Measurements from ENCODE around the gene TCF4.

TCF4 gene

DNA sequence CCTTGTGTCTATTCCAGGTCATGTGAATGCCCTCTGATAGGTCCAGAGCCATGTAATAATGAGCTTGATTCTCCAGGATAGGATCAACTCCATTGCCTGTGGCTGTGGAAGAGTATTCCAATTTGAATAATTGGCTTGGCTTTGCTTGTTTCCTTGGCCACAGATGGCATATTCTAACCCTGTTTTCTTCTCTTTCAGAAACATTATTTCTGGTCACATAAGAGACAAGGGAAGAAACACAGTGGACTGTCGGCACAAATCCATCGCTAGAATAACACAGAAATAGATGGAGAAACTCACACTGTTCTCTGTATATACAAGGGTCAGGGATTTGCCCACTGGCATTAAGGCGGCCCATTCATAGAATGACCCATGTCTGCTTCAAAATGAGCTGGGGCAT lies 350.3 kb downstream of the TCF4 start:
- DNase-seq (ENCODE audit: low read depth in 2 of 2): no peak

DNA sequence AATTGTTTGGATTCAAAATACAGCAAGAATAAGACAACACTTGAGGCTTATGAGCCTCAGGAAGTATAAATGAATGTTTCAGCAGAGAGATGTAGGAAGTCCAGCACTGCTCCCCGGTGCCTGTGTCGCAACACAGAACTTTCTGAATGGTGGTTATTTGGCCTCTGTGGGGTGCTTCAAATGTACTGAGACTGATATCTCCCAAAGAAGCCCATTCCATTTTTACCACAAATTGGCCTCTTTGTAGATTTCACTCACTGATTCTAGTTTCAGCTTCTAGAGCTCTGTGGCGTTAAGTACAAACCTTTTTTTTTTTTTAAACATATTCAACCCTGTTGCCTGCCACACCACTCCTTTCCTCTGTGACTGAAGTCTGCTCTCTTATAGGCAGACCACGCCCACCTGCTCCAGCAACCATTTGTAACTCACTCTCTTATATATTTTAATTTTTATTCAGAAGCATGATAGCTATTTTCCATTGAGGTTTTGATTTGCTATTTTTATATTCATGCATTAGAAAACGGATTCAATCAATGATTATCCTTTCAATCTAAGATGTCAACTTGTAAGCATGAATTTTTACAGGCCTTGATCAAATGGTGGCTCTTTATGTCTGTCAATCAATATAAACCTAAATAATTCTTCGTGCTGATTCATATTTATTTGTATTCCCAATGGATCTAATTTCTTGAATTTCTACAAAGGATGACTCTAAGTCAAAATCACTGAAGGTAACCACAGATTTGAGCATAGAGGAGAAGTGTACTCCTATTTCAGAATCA lies 351.7 kb downstream of the TCF4 start:
- DNase-seq (ENCODE audit: low read depth in 2 of 2): no peak

DNA sequence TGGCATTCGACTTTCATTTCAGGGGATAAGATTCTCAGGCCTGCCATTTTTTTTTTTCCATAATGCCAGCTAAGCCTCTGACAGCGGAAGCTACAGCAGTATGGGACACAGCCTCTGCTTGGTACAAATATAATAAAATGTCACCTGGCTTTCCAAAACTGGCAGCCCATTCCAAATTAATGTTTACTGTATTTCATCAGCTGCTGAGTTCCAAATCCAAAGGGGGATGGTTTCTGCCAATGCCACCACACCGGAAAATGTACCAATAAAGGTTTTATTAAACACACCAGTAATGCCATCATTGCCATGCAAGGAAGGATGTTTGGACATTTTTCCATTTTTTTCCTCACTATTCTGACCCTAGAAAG lies 352.9 kb downstream of the TCF4 start:
- no peak for DNase-seq (ENCODE audit: low read depth in 2 of 2)

DNA sequence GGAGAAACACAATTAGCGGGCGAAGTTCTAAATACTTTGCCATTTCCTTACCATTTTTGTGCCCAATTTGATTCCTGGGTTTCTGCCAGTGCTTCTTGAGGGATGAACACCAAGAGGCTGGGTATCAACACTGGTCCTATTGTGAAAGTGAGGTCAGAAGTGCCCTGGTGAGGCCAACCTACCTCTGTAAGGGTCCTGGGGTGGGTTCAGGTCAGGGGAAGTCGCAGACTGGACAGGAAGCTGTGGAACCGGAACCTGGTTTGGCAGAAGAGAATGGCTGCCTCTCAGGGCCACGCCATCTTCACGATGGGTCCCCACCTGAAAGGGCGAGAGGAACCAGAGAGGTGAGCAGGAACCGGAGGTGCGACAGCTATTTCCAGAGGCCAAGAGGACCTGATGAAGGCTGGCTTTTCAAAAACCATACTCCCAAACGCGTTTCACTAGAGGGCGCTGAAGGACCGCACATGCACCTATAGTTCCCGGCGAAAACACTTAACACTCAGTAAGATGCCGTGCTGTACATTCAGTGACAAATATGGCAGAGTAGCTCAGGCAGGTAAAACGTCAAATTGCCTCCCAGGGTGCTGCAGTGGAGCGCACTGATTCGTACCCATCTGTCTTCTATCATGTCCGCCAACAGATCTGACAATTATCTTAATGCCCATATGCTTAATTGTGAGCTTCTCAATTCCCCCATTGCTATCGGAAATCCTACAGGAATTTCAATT lies 353.5 kb downstream of the TCF4 start:
- peak; percentile 22 to 23 for DNase-seq (ENCODE audit: low read depth in 2 of 2)

DNA sequence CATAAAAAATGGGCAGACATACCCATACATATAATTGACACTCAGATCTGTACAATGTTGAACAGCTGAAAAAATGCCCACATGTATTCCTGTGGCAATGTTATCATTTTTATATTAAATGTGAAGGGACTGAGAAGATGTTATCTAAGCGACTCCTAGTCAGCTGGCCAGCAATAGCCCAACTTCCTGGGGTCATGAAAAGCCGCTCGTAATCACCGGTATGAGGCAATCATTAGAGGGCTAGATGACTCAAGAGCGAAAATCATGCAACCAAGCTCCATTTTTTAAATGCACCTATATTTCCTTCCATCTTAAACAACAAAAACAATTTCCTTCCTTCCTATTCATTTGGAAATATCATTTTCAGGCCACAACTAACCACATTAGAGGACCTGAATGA lies 354.1 kb downstream of the TCF4 start:
- no peak for DNase-seq (ENCODE audit: low read depth in 2 of 2)

DNA sequence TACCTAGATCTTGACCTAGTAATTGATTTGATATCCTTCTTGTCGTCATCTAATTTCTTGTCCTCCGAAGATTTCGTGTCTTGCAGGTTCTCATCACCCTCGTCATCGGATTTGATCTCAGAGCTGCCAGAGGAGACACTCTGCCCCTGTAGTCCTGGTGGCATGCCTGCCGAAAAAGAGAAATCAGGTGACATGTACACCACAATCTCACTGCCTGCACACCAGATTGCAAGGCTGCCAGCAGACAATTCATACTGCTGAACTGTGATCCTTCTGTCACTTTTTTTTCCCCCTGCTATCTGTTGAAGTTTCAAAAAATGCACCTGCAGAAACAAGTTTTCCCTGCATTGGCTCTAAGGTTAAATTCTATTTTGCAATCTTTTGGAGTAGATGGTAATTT lies 355.5 kb downstream of the TCF4 start:
- no peak for DNase-seq (ENCODE audit: low read depth in 2 of 2)

DNA sequence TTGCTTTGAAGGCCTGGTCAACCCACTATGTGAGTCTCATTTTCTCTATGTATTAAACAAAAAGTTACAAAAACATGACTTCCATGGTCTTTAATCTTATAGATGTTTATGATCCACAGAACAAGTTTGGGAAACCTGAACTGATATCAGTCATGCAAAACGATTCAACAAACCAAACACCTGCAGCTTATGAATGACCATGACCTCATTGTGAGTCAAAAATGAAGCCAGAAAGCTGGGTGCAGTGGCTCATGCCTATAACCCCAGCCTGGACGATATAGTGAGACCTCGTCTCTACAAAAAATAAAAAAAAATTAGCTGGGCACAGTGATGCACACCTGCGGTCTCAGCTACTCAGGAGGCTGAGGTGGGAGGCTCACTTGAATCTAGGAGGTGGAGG lies 358.3 kb downstream of the TCF4 start:
- DNase-seq (ENCODE audit: low read depth in 2 of 2): no peak

DNA sequence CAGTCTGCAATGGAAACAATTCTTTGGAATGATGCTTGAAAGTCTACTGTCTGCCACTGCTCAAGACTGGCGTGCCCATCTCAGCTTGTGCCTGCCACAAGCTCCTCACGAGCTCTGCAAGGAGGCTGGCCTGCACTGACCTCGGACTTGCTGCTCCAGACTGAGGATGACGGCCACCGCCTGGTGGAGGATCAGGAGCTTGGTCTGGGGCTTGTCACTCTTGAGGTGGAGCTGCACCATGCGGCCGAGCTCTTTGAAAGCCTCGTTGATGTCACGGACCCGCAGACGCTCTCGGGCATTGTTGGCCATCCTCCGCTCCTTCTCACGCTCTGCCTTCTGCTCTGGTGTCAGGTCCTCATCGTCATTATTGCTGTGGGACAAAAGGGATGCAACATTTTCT lies 359.3 kb downstream of the TCF4 start:
- DNase-seq (ENCODE audit: low read depth in 2 of 2): no peak

DNA sequence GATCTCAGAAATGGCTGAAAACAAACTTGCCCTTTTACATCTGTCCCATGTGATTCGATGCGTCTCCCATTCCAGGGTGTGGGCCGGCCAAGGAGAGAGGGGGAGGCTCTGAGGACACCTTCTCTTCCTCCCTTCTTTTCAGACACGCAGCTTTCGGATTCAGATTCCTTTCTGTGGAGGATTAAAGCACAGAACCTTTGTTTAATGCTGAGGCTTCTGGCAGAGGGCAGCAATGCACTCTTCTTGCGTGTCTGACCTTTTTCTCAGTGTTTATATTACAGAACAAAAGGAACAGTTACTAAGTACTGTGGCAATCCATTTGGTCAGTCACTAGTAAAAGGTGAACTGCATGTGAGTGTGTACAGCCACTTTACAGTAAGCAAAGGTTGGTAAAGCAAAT lies 359.8 kb downstream of the TCF4 start:
- DNase-seq (ENCODE audit: low read depth in 2 of 2): no peak

DNA sequence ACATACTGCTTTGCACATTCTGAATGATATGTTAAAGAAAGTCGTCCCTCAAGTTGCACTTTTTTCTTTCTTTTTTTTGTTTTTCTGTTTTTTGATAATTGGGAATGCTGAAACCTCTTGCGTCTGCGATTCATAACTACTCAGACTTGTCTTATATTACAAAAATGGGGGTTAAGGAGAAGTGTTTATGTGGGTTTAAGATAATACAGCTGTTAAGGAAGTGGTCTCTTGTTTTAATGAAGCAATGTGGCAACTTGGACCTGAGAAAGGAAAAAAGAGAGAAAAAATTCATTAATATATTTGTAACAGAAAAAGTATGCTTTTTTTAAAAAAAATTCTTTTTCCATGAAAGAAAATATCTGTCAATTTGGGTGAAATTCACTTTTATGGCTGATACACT lies 360.2 kb downstream of the TCF4 start:
- no peak for DNase-seq (ENCODE audit: low read depth in 2 of 2)

DNA sequence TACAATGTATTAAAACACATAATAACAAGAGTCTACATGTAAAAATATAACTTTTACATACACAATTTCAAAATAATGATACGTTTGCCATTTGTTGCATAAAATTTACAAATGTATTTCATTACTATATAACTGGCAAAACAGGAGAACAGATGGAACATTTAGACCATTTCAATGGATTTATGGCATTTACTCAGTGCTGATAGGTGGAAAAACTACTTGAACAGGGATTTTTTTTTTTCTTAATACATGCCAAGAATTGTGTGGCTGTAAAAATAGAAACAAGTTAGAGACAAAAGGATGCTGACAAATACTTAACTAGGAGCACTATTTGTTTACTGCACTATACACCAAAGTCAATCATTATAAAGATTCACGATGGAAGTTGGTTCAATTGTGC lies 361.9 kb downstream of the TCF4 start:
- no peak for DNase-seq (ENCODE audit: low read depth in 2 of 2)

DNA sequence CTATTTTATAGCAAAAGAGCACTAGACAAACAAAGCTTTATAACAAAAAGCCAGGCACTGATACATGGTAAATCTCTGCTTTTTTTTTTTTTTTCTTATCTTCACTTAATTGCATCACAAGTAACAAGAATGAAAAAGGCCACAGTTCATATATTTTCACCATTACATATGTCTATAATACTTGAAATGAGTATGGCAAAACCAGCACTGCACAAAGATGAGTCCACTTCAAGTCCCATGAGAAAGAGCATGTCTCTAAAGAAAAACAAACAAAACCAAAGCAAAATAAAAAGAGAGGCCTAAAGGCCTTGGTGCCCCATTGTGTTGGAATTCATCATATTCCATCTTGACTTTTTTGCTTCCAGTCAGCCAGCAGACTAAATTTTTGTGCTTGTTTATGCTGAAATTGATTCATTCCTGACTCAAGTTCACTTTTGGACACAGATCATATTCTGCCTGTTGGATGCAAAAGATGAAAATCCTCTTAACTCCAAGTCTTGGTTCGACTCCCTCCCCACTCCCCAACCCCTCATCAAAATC lies 363.8 kb downstream of the TCF4 start:
- DNase-seq (ENCODE audit: low read depth in 2 of 2): no peak

DNA sequence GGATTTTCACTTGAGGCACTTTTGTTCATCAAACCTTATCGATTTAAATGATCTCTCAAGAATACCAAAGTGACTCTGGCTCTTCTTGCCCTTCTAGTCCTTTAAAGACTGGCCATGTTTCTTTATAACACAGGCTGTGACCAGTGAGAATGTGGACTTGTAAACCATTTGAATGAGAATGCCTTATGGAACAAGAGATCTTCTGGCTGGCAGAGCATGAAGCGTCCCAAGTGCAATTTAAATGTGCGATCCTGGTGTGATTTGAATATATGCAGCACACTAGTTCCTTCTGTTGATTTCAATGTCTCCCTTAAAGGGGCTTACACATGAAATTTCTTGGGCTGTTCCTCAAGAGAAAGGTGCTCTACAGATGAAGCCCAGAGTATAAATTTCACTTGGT lies 366.4 kb downstream of the TCF4 start:
- DNase-seq (ENCODE audit: low read depth in 2 of 2): no peak

DNA sequence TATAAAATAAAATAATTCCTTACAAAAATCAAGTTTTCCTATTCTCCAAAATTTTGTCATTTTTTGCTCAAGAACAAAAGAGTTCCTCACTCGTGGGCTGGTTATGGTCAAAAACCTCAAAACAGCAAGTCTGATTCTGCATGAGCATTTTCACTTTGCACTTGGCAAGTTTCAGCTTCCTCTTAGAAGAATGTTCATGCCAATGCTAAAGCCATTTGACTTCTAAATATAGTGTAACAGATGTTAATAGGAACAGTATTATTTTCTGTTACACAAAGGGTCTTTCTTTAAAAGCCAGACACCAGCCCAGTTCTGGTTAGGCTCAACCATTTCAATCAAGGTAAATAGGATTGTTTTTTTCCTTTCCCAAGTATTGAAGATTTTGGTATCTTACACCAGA lies 367.5 kb downstream of the TCF4 start:
- no peak for DNase-seq (ENCODE audit: low read depth in 2 of 2)

DNA sequence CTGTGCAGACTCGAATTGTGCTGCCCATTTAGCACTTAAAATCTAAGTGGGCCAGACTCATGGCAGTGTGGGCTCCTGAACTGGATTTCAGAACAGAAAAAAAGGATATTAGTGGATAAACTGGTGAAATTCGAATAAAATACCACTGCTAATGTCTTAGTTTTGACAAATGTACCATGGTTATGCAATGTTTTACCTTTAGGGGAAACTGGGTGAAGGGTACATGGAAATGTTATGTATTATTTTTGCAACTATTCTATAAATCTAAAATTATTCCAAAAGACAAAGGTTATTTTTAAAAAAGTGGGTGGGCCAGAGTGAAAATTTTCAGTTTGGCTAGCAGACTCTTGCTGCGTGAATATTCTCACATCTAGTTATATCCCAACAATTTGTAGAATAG lies 368.2 kb downstream of the TCF4 start:
- DNase-seq (ENCODE audit: low read depth in 2 of 2): no peak

DNA sequence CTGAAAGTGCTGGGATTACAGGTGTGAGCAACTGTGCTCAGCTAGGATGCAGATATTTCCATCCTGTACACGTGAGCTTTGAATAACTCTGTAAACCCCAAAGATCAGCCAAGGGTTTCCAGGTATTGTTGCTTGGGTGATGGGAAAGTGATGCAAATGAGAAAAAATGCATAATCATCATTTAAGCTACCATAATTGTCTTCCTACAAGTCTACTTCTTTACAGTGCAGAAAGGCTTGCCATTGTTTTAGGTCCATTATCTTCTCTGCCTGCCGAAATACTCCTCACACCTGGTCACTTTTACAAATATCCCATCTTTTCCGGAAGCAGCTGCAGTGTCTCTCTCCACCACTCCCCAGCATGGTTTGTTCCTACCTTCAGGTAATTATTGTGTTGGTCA lies 368.9 kb downstream of the TCF4 start:
- no peak for DNase-seq (ENCODE audit: low read depth in 2 of 2)

DNA sequence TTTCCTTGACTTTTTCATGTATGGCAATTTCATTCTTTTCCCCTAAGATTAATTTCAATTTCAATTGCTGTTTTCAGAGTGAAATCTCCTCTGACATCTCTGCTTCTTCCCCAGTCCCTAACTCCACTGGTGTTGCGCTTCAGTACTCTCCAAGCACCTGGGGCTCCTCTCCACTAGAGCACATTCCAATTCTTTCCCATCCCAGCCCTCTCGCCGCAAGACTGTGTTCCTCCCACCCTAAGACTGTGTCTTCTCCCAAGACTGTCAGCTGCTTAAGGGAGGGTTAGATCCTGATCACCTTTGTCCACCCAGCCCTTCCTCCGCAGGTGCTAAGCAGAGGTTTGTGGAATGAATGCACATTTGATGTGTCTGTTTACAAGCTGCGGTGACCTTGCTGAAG lies 373.0 kb downstream of the TCF4 start:
- no peak for DNase-seq (ENCODE audit: low read depth in 2 of 2)

DNA sequence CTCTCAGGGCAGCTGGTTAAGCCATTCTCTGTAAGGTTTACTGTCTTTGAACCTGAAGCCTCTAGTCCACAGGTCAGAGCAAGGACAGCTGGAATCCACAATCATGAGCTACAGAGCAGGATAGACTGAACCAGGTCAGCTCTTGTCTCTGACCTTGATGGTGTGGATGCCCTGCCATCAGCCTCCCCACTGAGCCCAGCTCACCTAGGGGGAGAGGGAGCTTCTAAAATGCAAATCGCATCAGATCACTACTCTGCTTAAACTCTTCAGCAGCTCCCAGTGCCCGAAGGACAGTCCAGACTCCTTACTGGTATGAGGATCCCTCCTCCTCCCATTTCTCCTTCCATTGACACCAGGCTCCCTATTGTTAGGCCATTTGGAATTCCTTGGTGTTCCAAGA lies 373.5 kb downstream of the TCF4 start:
- DNase-seq (ENCODE audit: low read depth in 2 of 2): no peak

DNA sequence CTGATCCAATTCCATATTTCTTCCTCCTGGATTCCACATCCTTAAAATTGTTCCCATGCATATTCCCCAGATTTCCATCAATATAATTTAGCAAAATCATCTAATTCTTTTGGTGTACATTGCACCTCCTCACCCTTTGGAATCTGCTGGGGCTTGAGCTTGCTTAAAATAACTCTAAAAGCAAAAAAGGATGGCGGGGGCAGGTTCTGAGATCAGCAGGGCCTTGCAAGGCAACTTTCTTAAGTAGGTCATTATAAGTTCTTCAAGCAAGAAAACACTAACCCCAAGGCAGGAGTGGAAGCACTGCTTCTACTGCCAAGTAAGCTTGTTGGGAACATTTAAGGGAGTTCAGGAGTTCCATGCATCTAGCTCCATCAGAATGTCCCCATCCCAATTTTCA lies 374.4 kb downstream of the TCF4 start:
- DNase-seq (ENCODE audit: low read depth in 2 of 2): no peak

DNA sequence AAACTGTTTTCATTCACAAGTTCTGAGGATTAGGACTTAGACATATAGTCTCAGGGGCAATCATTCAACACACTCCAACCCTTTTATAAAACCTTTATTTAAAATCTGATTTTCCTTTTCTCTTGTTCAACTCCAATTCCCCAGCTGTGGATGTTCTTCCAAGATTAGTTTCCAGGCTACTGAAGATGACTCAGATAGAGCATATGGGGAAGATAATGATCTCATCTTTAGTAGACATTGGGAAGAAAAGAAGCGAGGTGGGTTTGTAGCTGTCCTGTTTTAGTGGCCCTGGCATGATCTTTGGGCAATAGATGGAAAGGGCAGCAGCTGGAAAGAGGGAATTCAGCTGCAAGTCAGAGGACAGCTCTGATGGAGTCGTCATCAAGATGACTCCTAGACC lies 381.1 kb downstream of the TCF4 start:
- no peak for DNase-seq (ENCODE audit: low read depth in 2 of 2)

DNA sequence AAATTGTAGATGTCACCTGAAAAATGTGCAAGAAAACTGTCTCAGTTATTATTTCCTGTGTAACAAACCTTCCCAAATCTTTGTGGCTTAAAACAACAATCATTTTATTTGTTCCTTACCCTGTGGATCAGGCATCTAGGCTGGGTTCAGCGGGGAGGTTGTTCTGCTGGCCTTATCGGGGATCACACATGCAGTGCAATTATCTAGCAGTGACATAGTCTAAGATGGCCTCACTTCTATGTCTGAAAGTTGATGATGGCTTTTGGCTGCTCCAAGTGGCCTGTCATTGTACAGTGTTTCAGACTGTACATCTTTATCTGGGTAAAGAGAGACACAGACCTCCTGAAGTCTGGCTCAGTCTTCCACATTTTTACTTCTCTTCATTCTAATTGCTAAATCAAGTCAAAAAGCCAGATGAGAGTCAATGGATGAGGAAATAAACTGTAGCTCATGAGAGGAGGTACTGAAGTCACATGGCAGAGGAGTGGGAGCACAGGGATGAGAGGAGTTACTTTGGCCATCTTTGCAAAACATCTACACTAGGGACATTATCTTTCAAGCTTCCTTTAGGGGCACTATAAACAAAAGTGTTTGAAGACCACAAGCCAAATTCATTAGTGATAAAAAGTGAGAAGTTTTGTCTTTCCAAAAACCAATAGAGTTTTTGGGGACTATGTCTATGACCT lies 385.6 kb downstream of the TCF4 start:
- DNase-seq (ENCODE audit: low read depth in 2 of 2): no peak

DNA sequence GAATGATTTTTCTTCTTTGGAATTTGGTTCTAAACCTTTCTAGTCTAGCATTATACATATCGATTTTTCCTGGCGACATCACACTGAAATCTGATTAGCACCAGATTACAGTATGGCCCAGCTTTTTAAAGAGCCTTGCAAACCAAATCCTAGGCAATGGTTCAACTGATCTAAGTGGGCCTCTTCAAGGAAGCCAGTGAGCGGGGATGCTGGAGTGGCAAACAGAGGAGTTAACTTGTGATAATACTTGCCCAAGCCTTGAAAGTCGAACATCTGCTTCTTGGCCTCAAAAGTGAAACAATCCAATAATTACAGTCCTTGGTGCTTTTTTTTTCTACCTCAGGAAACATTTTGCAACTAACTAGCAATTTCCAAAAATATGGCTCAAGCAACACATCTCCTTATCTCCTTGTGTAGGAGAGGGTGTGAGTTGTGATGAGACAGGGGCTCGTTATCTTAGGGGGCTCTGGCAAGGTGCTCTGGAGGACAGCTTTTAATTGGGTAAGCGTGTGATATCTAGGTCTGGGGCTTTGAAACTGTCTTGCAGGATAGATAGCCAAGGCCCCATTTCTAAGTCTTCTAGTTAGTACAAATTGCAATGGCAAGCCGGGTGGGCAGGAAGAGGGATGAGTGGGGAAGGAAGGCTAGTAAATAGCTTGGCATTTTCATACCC lies 388.6 kb downstream of the TCF4 start:
- no peak for DNase-seq (ENCODE audit: low read depth in 2 of 2)

Measured in stimulated activated CD8-positive, alpha-beta memory T cell treated with anti-CD3 and anti-CD28 coated beads, Interleukin-15, amount 100 ng/mL, for 48 hours (primary cell).